Measurements from ENCODE around the gene ZNF317. TPM values are rescaled to one million over a fixed set of nuclear protein-coding genes. Genes with fewer than 3 reads are reported as not detected.

ZNF317 gene
- 10 to 100 TPM; 45.1 to 51.0 TPM for total RNA-seq

- CTCF ChIA-PET: interaction anchor here (0.5 kb wide), 1 partner anchor 28 kb away, joined by 3 read pairs; no protein-coding TSS in a partner anchor
- POLR2A ChIA-PET: interaction anchor here (1.0 kb wide), 1 partner anchor 170 kb away, joined by 4 read pairs; no protein-coding TSS in a partner anchor
Observed at GRCh38 chr19:9140159-9140874, at the start of gene ZNF317. Gene ZNF317, plus strand, starts transcription at chr19:9140397. Its CDS starts 15,620 bp downstream, at chr19:9156017.

GRCh38 chr19:9107375-9107774 lies 32.8 kb upstream of the ZNF317 start, which contains the start of gene OR7G2:
Gene OR7G2, minus strand, starts transcription at chr19:9107475. Its CDS starts 4,232 bp downstream, at chr19:9103243.
- CTCF ChIA-PET: no interaction called here
- POLR2A ChIA-PET: no interaction called here

- ChIA-PET POLR2A (no interaction called here), CTCF (no interaction called here)
Observed at GRCh38 chr19:9109959-9110358, 30.2 kb upstream of the ZNF317 start.

GRCh38 chr19:9115307-9115813 lies 24.8 kb upstream of the ZNF317 start, which contains the start of gene OR7G1:
Gene OR7G1, minus strand, starts transcription at chr19:9115763. Its CDS starts 0 bp downstream, at chr19:9115763.
- CTCF ChIA-PET: no interaction called here
- POLR2A ChIA-PET: no interaction called here

GRCh38 chr19:9116547-9116946 lies 23.6 kb upstream of the ZNF317 start:
- ChIA-PET CTCF (no interaction called here), POLR2A (no interaction called here)

- CTCF ChIA-PET: no interaction called here
- POLR2A ChIA-PET: interaction anchor here (0.7 kb wide), 1 partner anchor 57 kb away, joined by 18 read pairs; no protein-coding TSS in a partner anchor
Observed at GRCh38 chr19:9126900-9127405, 13.2 kb upstream of the ZNF317 start, which contains the start of gene OR7G3. Gene OR7G3, minus strand, starts transcription at chr19:9126950. Its CDS starts 0 bp downstream, at chr19:9126950.

GRCh38 chr19:9128171-9128570 lies 12.0 kb upstream of the ZNF317 start:
- ChIA-PET CTCF (no interaction called here), POLR2A (no interaction called here)

- POLR2A ChIA-PET: no interaction called here
- CTCF ChIA-PET: interaction anchor here (0.6 kb wide), 1 partner anchor 359 kb away, joined by 3 read pairs; no protein-coding TSS in a partner anchor
Observed at GRCh38 chr19:9130965-9131364, 9.2 kb upstream of the ZNF317 start.

- ChIA-PET CTCF (no interaction called here), POLR2A (interaction anchor here (0.6 kb wide), 1 partner anchor 1098 kb away, joined by 5 read pairs; no protein-coding TSS in a partner anchor)
Observed at GRCh38 chr19:9132422-9132821, 7.8 kb upstream of the ZNF317 start.

GRCh38 chr19:9139609-9140158 lies 513 bp upstream of the ZNF317 start:
- ChIA-PET POLR2A (no interaction called here), CTCF (no interaction called here)

- POLR2A ChIA-PET: no interaction called here
- CTCF ChIA-PET: interaction anchor here (0.6 kb wide), 1 partner anchor 589 kb away, joined by 3 read pairs; no protein-coding TSS in a partner anchor
Observed at GRCh38 chr19:9144920-9145319, 4.7 kb downstream of the ZNF317 start.

- CTCF ChIA-PET: no interaction called here
- POLR2A ChIA-PET: no interaction called here
Observed at GRCh38 chr19:9146882-9147281, 6.7 kb downstream of the ZNF317 start.

- ChIA-PET CTCF (interaction anchor here (1.1 kb wide), 1 partner anchor 19 kb away, joined by 3 read pairs; no protein-coding TSS in a partner anchor), POLR2A (no interaction called here)
Observed at GRCh38 chr19:9148697-9149096, 8.5 kb downstream of the ZNF317 start.

- POLR2A ChIA-PET: no interaction called here
- CTCF ChIA-PET: no interaction called here
Observed at GRCh38 chr19:9149997-9150396, 9.8 kb downstream of the ZNF317 start.

- ChIA-PET CTCF (no interaction called here), POLR2A (no interaction called here)
Observed at GRCh38 chr19:9150650-9151049, 10.5 kb downstream of the ZNF317 start.

- ChIA-PET CTCF (no interaction called here), POLR2A (no interaction called here)
Observed at GRCh38 chr19:9151367-9151766, 11.2 kb downstream of the ZNF317 start.

GRCh38 chr19:9155591-9155990 lies 15.4 kb downstream of the ZNF317 start:
- ChIA-PET POLR2A (no interaction called here), CTCF (no interaction called here)

GRCh38 chr19:9156304-9156703 lies 16.1 kb downstream of the ZNF317 start:
- ChIA-PET CTCF (no interaction called here), POLR2A (no interaction called here)

GRCh38 chr19:9159891-9160290 lies 19.7 kb downstream of the ZNF317 start:
- CTCF ChIA-PET: no interaction called here

GRCh38 chr19:9161427-9161826 lies 21.2 kb downstream of the ZNF317 start:
- CTCF ChIA-PET: no interaction called here
- POLR2A ChIA-PET: no interaction called here

More at GRCh38 chr19:9159891-9160290, 19.7 kb downstream of the ZNF317 start:
- POLR2A ChIA-PET: no interaction called here

GRCh38 chr19:9165261-9165660 lies 25.1 kb downstream of the ZNF317 start:
- ChIA-PET POLR2A (no interaction called here), CTCF (no interaction called here)

Measured in activated CD8-positive, alpha-beta memory T cell treated with anti-CD3 and anti-CD28 coated beads for 36 hours (primary cell).